GM19193 (cell line): ENCODE data around the gene FLOT2.

Source experiments
- POLR2A ChIP-seq: IDR thresholded peaks from 4 replicates; pipeline ENCODE4 v1.6.1; 2011; ENCODE audit not compliant: insufficient read depth, insufficient read length; ENCODE audit errors: extremely low read depth

Gene FLOT2

DNA sequence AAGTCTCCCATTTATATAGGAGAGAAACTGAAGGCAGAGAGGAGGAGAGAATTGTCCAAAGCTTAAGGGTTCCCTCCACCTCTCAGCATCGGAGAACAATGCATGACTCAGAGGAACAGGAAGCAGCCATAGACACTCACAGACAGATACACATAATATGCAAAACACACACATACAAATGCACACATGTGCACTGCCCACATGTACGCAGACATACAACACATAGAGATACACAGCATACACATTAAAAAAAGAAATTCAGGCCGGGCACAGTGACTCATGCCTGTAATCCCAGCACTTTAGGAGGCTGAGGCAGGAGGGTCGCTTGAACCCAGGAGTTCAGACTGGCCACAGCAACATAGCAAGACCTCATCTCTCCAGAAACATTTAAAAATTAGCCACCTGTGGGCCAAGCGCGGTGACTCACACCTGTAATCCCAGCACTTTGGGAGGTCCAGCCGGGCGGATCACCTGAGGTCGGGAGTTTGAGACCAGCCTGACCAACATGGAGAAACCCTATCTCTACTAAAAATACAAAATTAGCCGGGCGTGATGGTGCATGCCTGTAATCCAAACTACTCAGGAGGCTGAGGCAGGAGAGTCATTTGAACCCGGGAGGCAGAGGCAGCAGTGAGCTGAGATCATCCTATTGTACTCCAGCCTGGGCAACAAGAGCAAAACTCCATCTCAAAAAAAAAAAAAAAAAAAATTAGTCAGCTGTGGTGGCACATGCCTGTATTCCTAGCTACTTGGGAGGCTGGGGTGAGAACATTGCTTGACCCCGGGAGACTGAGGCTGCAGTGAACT lies 31.4 kb downstream of the FLOT2 start:
- TF ChIP-seq POLR2A, result no peak

DNA sequence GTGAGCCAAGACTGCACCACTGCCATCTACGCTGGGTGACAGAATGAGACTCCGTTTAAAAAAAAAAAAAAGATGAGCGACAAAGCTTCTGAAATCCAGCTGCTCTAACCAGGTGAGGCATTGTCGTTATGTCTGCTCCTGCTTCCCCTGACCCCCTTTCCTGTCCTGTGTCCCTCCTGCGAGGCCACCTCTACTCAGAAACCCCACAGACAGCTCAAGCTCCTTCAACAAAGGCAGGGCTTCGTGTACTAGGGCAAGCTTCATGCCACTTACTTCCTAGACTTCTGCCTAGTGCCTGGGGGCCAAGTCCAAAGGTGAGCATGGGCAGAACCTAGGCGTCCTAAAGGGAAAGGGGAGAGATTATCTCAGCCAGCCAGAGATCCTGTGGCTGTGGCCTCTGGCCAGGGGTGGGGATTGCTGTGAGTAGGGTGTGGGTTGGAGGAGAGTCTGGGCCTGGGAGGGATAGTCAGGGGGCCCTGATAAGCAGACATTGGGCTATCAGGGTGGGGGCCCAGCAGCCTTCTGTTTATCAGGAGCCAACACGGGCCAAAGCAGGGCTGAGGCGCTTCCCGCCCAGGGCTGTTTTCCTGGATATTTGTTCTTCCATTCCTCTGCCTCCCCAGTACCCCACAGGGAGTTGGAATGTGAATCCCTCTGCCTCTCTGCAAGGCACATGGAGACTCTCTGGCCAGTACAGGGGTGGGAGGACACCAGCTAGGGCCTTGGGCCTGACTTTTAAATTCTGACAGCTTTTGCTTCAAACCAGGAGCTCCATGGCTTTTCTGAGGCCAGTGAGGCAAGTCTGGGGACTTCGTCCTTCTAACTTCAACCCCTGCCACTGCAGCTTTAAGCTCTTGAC lies 32.3 kb downstream of the FLOT2 start:
- TF ChIP-seq POLR2A, result no peak

DNA sequence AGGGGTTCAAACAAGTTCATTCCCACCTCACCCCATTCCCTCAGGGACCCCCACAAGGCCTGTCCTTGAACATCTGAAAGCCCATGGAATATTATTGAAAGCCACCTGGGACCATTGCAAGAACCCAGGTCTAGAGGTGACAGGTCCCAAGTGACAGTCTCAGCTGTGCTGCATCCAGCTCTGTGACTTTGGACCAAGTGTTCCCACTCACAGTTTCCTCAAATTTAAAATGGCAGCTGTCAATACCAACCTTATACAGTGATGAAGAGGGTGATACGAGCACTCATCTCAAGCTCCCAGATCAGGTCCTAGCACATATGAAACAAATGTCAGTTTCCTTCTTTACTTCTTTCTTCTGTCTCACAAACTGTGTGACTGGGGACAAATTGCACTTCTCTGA lies 33.6 kb downstream of the FLOT2 start:
- TF ChIP-seq POLR2A, result no peak

DNA sequence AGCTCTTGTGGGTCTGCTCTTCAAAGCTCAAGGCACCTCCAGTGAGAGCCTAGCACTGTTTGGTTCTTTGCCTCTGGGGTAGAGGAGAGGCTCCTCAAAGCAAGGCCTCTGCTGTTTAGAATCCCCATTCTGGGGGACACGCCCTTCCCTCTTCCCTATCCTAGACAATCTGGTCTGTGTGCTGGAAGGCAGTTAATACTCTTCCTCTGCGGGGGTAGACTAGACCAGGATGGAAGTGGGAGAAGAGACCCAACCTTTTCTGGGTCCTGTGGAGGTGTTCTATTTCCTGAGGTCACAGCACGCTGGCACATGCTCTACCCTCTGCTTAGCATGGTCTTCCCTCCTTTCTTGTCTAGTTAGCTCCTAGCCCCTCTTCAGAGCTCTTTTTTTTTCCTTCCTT lies 35.0 kb downstream of the FLOT2 start:
- TF ChIP-seq POLR2A, result no peak

DNA sequence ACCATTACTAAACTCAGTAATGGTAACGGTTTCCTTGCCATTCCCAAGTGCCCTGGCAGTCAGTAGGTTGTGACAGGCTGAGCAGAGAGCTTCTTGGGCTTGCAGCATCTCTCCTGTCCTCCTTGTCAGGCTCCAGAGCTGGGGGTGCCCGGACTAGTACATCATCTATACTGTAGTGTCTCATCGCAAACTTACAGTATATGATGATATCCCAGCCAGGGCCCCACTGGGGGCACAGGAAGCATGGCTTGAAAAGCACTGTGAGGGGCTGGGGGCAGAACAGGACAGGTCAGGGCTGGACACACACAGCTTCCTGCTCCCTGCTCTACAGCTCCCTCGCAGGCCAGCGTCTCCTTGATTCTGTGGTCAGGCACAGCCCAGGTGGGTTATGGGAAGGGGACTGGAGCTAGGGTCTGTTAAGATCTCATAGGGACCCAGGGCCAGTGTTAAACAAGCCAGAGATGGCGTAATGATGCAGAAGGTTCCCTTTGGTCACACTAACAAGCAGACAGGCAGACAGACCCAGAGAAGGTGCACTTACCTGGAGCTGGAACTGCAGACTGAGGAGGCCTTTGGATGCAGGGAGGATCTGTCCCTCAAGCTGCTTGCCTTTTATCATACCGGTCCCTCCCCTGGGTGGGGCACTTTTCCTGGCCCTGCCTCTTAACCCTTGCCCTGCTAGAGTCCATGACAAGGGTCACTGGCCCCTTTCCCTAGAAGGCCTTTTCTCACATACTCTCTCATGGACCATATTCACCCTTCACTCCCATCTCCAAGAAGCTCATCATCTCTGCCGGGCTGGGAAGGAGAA lies 35.9 kb downstream of the FLOT2 start:
- TF ChIP-seq POLR2A, result no peak

DNA sequence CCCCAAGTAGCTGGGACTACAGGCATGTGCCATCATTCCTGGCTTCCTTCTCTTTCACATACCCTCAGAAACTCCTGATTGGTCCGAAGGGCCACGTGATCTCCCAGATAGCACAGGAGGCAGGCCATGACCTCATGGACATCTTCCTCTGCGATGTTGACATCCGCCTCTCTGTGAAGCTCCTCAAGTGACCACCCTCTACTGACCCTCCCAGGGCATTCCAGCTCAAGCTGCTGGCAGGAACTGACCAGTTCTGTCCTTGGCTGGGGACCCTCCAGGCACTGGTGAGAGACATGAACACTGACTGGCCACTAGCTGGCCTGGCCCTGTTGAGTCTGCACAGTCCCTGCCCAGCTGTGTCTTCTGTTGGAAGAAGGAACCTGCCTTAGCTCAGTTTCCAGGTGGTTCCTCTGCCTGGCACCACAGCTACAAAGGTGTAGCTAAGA lies 37.1 kb downstream of the FLOT2 start:
- TF ChIP-seq POLR2A, result no peak

DNA sequence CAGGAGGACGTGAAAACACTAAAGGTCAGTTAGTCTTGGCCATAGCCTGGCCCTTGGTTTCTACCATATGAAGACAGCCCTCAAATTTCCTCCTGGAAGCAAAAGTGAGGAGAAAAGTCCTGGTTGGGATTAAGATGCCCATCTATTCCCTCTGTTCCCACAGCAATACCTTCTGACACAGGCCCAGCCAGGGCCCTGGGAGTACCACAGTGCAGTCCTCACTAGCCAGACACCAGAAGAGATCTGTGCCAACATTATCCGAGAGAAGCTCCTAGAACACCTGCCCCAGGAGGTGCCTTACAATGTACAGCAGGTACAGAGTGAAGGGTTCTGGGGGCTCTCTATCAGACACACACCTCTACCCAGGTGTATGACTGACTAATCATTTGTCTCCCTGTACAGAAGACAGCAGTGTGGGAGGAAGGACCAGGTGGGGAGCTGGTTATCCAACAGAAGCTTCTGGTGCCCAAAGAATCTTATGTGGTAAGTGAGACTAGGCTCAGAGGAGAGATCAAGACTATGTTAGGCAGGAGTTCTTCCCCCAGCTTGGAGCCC lies 38.7 kb downstream of the FLOT2 start:
- TF ChIP-seq POLR2A, result no peak

DNA sequence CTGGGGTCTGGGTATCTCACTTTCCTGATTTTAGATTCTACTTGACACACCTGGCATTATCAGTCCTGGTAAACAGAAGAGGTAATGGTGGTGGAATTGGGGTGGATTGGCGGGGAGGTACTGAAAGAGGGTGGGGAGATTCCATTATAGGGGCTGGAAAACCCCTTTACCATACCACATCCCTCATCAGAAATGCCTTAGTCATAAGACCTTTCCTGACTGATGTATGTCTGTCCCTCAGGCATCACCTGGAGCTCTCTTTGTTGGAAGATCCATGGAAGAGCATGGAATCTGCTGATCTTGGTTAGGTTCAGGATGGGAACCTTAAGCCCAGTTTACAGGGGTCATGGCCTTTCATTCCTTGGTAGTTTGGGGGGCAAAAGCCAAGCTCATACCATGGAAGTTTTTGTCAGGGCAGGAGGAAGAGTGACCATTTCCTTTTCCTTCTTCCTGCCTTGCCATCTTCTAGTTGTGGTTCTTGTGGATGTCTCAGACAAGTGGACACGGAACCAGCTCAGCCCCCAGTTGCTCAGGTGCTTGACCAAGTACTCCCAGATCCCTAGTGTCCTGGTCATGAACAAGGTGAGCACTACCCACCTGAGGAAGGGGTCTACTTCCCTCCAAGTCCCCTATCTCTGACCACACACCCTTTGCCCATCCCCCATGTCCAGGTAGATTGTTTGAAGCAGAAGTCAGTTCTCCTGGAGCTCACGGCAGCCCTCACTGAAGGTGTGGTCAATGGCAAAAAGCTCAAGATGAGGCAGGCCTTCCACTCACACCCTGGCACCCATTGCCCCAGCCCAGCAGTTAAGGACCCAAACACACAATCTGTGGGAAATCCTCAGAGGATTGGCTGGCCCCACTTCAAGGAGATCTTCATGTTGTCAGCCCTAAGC lies 39.4 kb downstream of the FLOT2 start:
- TF ChIP-seq POLR2A, result no peak

DNA sequence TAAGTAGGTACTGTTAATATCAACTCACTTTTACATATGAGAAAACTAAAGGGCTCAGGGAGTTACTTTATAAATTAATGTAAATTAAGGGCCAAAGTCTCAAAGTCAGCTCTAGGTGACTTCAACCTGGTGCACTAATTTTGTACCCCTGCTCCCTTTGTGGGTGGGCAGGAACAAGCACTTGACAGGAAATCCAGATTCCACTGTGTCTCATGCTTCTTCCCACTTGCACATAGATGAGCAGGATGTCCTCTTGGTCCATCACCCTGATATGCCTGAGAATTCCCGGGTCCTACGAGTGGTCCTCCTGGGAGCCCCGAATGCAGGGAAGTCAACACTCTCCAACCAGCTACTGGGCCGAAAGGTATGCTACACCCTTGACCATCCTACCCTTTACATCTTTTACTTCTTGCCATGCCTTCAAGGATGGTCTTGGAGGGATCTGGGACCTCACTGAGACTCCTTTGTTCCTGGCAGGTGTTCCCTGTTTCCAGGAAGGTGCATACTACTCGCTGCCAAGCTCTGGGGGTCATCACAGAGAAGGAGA lies 41.4 kb downstream of the FLOT2 start:
- no peak for TF ChIP-seq POLR2A

DNA sequence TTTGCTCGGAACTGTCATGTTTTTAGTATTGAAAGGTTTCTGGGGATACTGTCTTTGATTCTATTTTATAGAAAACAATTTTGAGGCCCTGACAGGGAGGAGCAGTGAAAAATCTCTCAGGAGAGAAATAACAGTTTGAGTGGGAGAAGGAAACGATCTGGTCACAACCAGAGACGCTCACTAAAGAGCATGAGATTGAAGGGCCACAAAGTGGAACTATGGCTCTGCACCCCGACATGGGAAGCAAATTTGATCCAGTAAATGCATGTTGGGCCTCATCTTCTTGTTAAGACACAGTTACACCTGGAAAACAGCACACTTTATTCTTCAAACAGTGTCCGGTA lies 42.2 kb downstream of the FLOT2 start:
- no peak for TF ChIP-seq POLR2A

DNA sequence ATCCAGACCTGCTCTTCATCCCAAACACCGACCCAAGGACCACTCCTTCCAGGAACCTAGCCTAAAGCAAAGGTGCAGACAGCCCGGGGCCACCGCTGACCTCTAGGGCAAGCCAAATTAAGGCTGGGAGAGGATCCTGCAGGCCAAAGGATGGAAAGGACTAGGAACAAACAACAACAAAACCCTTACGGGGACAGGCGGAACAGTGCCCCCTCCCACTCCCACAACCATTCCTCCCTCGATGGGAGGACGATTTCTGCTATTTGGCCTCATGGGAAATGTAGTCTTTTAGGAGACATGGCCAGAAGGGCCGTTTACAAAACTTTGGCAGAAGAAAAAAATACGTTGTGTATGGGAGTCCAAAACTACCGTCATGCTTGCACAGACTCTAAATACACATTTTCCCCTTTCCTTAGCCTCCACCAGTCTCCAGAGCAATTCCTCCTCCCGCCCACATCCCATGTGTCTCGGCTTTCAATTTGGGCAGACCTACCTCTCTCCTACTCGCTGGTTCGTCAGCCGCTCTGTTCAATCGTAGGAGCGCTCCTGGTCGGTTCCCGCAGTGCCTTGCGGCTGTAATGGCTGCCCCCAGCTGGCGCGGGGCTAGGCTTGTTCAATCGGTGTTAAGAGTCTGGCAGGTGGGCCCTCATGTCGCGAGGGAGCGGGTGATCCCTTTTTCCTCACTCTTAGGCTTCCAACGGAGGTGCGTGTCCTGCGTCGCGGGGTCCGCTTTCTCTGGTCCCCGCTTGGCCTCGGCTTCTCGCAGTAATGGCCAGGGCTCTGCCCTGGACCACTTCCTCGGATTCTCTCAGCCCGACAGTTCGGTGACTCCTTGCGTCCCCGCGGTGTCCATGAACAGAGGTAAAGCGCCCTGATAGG lies 42.8 kb downstream of the FLOT2 start, which contains the start of gene ERAL1:
Gene ERAL1 (plus strand): TSS at position 560 of the 879 bp plus-strand sequence. CDS start 19 bp downstream, at position 579.
- TF ChIP-seq POLR2A, result peak; percentile 89

DNA sequence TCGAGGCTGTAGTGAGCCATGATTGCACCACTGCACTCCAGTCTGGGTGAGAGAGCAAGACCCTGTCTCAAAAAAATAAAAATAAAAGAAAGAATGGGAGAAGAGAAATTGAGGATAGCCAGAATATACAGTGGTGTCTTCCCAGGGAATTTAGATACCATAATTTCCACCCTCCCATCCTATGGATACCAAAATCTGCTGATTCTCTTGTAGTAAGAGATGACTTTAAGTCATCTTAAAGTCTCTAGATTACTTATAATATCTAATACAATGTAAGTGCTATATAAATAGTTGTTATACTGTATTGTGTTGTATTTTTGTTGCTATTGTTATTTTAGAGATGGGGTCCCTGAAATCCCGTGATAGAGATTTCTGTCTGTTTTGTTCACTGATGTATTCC lies 44.2 kb downstream of the FLOT2 start:
- no peak for TF ChIP-seq POLR2A
